KOPT-K1 (cell line): Measurements from ENCODE around the gene PCDH7.

Experiments
- H3K27ac ChIP-seq: fragments of 200-600 bp; sonication (generic); 2 replicates; pipeline ENCODE4 v1.5.1; 2016; ENCODE audit warnings: antibody characterized with exemption, mild to moderate bottlenecking, low read depth, low read length; ENCODE audit not compliant: poor library complexity, severe bottlenecking
- H3K36me3 ChIP-seq: fragments of 200-600 bp; sonication (generic); 2 replicates; pipeline ENCODE4 v1.5.1; 2017; ENCODE audit warnings: antibody characterized with exemption, mild to moderate bottlenecking, low read length, moderate library complexity; ENCODE audit not compliant: insufficient read depth
- H3K9me3 ChIP-seq: fragments of 200-600 bp; sonication (generic); 2 replicates; pipeline ENCODE4 v1.5.1; 2017; ENCODE audit warnings: antibody characterized with exemption, low read length, mild to moderate bottlenecking; ENCODE audit not compliant: insufficient read depth, poor library complexity, severe bottlenecking

The PCDH7 gene

GRCh38 chr4:30721185-30722091 is 1.3 kb downstream of the PCDH7 start:
- Histone ChIP-seq H3K9me3 (peaks cover 5% of the 10 kb centered on the region), H3K36me3 (no peaks in the 10 kb centered on the region), H3K27ac (no peak overlapping the region)

- Histone ChIP-seq H3K36me3 (no peaks in the 10 kb centered on the region), H3K27ac (no peak overlapping the region), H3K9me3 (peaks cover 5% of the 10 kb centered on the region)
These were observed 1.9 kb downstream of the PCDH7 start for GRCh38 chr4:30722092-30722358.

- peaks cover 5% of the 10 kb centered on the region for H3K9me3 ChIP-seq
- H3K36me3 ChIP-seq = no peaks in the 10 kb centered on the region
- no peak overlapping the region for H3K27ac ChIP-seq
These were observed 2.4 kb downstream of the PCDH7 start for GRCh38 chr4:30722359-30723200.

GRCh38 chr4:30723201-30723955 is 3.2 kb downstream of the PCDH7 start:
- Histone ChIP-seq H3K9me3 (peaks cover 5% of the 10 kb centered on the region), H3K36me3 (no peaks in the 10 kb centered on the region), H3K27ac (no peak overlapping the region)

- H3K9me3 ChIP-seq = peaks cover 5% of the 10 kb centered on the region
- H3K36me3 ChIP-seq = no peaks in the 10 kb centered on the region
- no peak overlapping the region for H3K27ac ChIP-seq
These were observed 4.1 kb downstream of the PCDH7 start for GRCh38 chr4:30724247-30724646.

- H3K9me3 ChIP-seq = peaks cover 5% of the 10 kb centered on the region
- H3K27ac ChIP-seq = no peak overlapping the region
- H3K36me3 ChIP-seq = no peaks in the 10 kb centered on the region
These were observed 5.4 kb downstream of the PCDH7 start for GRCh38 chr4:30725562-30725961.

- Histone ChIP-seq H3K36me3 (no peaks in the 10 kb centered on the region), H3K27ac (no peak overlapping the region), H3K9me3 (peaks cover 5% of the 10 kb centered on the region)
These were observed 6.0 kb downstream of the PCDH7 start for GRCh38 chr4:30726090-30726675.

GRCh38 chr4:30727409-30727808 is 7.2 kb downstream of the PCDH7 start:
- no peak overlapping the region for H3K27ac ChIP-seq
- H3K9me3 ChIP-seq = no peaks in the 10 kb centered on the region
- H3K36me3 ChIP-seq = no peaks in the 10 kb centered on the region

GRCh38 chr4:30728311-30728710 is 8.1 kb downstream of the PCDH7 start:
- H3K27ac ChIP-seq = no peak overlapping the region
- H3K36me3 ChIP-seq = no peaks in the 10 kb centered on the region

GRCh38 chr4:30743897-30744296 is 23.7 kb downstream of the PCDH7 start:
- Histone ChIP-seq H3K27ac (no peak overlapping the region), H3K36me3 (no peaks in the 10 kb centered on the region), H3K9me3 (no peaks in the 10 kb centered on the region)

More at GRCh38 chr4:30728311-30728710, 8.1 kb downstream of the PCDH7 start:
- H3K9me3 ChIP-seq = no peaks in the 10 kb centered on the region

- Histone ChIP-seq H3K27ac (no peak overlapping the region), H3K9me3 (no peaks in the 10 kb centered on the region), H3K36me3 (no peaks in the 10 kb centered on the region)
These were observed 24.2 kb downstream of the PCDH7 start for GRCh38 chr4:30744386-30744785.

- Histone ChIP-seq H3K9me3 (no peaks in the 10 kb centered on the region), H3K27ac (no peak overlapping the region), H3K36me3 (no peaks in the 10 kb centered on the region)
These were observed 24.9 kb downstream of the PCDH7 start for GRCh38 chr4:30744957-30745640.

- no peaks in the 10 kb centered on the region for H3K9me3 ChIP-seq
- no peaks in the 10 kb centered on the region for H3K36me3 ChIP-seq
- no peak overlapping the region for H3K27ac ChIP-seq
These were observed 26.6 kb downstream of the PCDH7 start for GRCh38 chr4:30746735-30747134.

GRCh38 chr4:30753316-30753715 is 33.1 kb downstream of the PCDH7 start:
- H3K27ac ChIP-seq = no peak overlapping the region
- no peaks in the 10 kb centered on the region for H3K9me3 ChIP-seq
- no peaks in the 10 kb centered on the region for H3K36me3 ChIP-seq
